ENCODE results near the gene POR.
"Not testable (repeated sequence)": the region's sequence is repeated elsewhere in the genome, so short reads cannot be mapped to it uniquely, and the experiment has no call there.

The POR gene

GRCh38 chr7:75993689-75994387 is 78.9 kb downstream of the POR start:
- DNase-seq: no peak

DNA sequence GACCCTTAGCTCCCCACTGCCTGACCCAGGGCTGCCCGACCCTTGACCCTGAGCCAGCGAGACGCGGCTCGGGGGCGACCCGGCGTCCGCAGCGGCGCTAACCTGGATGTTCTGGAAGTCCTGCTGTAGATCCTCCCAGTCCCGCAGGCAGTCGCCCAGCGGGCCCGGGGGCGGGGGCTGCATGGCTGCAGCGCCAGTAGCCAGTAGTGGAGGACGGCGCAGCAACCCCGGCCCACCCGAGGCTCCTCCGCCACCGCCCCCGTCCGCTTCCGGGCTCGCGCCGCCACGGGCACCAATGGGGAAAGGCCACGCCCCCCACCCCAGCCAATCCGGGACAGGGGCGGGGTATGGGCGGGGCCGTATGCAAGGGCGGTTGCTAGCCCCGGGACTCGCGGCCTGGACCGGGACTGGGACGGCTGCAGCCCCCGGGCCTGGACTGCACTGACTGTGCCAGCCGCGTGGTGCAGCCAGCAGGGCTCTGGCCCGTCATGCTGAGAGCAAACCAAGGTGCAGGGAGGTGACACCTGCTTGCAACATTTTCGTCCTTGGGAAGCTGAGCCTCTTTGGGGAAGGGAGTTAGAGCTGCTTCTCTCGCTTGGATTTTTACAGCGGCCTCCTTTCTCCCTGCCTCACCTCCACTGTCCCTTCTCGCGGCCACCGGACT is 79.6 kb downstream of the POR start, which contains the start of gene TMEM120A:
TMEM120A (minus strand) TSS at position 208 of the 664 bp plus-strand sequence; CDS start at position 183, 25 bp downstream.
- peak; percentile 19 to 76 for DNase-seq

GRCh38 chr7:75995052-75995471 is 80.1 kb downstream of the POR start:
- DNase-seq: no peak

GRCh38 chr7:75995996-75996395 is 81.0 kb downstream of the POR start:
- DNase-seq: no peak

- no peak for DNase-seq
Measured at GRCh38 chr7:75996476-75996875, 81.5 kb downstream of the POR start.

- DNase-seq: no peak
Measured at GRCh38 chr7:75998038-75998437, 83.1 kb downstream of the POR start.

DNA sequence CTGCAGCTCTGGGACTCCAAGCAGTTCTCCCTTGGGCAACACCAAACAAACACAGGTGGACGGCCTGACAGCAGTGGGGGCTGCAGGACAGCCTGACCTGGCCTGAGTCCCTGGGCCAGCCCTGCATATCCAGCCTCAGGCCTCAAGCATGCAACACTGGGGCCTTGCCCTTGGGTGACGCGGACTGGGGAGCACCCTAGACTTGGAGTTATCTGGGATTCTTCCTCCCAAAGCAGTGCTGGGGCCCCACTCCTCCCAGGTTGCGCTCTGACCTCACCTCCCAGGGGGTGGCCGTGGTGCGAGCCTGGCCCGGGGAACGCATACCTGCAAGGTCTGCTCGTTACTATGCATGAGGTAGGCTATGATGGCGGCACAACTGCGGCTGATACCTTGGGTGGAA is 85.6 kb downstream of the POR start:
- DNase-seq: no peak

DNA sequence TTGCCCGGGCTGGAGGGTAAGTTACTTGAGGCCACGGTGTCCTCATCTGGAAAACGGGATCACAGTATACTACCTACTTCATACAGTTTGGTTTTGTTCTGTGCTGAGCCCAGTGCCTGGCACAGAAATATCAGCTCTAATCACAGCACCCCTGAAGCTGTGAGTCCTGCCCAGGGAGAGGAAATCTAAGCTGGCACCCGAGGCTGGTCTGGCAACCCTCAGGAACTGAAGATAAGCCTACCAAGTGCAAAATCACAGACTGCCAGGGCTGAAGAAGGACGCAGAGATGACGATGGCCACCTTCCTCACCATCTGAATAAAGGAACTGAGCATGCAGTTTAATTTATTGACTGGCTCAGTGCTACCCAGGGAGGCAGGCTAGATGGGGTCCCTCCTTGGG is 87.2 kb downstream of the POR start:
- no peak for DNase-seq

DNA sequence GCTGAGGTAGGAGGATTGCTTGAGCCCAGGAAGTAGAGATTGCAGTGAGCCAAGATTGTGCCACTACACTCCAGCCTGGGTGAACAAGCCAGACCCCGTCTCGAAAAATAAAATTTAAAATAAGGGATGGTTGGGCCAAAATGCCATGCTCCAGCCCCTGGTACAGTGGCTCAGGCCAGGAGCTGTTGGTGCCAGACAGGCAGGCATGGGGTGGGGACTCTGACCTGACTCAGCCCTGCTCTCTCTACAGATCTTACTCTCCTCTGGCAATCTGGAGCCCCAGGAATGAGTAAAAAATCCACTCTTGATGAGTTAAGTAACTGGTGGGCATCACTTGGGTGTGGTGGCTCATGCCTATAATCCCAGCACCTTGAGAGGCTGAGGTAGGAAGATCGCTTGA is 87.9 kb downstream of the POR start:
- DNase-seq: no peak

- no peak for DNase-seq
Measured at GRCh38 chr7:76003351-76003750, 88.4 kb downstream of the POR start.

- not testable (repeated sequence) for DNase-seq
Measured at GRCh38 chr7:76005004-76005403, 90.0 kb downstream of the POR start.

DNA sequence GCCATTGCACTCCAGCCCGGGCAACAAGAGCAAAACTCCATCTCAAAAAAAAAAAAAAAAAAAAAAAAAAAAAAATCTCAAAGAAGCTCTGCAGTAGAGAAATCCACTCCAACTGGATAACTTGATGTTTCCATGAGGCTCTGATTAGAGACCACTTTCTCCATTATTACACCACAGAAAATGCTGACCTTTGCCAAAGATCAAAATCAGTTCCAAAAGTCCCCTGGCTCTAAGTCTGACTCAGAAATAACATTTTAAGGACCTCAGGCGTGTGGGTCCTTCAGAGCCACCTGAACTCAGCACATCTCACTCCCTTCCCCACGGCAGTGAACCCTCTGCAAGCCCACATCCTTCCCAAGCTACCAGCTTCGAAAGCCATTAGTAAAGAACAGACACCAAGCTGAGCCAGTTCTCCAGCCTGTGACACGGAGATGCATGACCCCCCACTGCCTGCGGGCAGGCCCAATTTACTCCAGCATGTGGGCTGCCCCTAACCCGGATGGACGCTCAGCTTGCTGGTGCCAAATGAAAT is 93.3 kb downstream of the POR start:
- DNase-seq: no peak

GRCh38 chr7:76009672-76010600 is 95.0 kb downstream of the POR start:
- no peak for DNase-seq

- DNase-seq: no peak
Measured at GRCh38 chr7:76011442-76011861, 96.5 kb downstream of the POR start.

DNA sequence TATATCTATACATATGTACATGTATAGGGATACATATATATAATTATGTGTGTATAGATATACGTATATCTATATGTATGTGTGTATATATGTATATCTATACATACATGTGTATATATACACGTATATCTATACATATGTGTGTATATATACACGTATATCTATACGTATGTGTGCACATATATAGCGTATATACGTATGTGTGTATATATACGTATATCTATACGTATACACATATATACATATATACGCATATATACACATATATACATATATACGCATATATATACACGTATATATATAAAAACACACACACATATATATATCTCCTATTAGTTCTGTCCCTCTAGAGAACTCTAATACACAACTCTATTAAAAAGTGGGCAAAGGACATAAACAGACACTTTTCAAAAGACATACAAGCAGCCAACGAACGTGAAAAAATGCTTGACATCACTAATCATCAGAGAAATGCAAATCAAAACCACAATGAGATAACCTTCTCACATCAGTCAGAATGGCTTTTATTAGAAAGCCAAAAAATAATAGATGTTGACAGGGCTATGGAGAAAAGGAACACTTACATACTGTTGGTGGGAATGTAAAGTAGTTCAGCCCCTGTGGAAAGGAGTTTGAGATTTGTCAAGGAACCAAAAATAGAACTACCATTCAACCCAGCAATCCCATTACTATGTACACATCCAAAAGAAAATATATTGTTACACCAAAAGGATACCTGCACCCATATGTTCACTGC is 101.4 kb downstream of the POR start:
- no peak for DNase-seq

GRCh38 chr7:76018520-76018919 is 103.6 kb downstream of the POR start:
- DNase-seq: not testable (repeated sequence)

DNA sequence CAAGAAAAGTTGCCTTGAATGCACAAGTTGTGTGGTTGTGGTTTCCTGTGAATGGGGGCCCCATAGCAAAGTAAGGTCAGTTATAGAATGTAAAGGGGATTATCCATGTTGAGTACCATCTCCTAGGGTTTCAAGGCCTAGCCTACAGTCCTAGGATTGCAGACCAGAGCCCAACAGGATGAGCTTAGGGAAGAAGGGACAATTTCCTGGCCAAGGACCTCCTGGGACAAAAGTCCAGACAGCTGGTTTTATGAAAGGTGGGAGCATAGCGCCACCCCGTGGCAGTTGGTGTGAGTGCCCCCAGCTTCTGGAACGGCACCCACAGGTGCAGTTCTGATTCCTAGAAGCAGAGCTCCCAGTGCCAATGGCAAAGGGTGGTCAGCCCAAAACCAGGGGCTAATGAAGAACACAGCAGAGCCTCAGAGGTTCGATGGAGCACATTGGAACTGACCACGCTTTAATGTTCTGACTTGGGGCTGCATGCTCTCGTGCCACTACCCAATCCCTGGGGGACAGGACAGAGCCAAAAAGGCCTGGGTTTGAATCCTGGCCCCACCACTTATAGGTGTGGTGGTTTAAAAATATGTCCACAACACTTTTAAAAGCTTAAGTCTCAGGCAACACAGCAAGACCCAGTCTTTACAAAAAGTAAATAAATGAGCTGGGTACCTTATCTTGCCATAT is 105.2 kb downstream of the POR start:
- peak; percentile 2 to 23 for DNase-seq

- DNase-seq: no peak
Measured at GRCh38 chr7:76022026-76022780, 107.2 kb downstream of the POR start.

- DNase-seq: no peak
Measured at GRCh38 chr7:76023002-76023401, 108.0 kb downstream of the POR start.

- DNase-seq: not testable (repeated sequence)
Measured at GRCh38 chr7:76029682-76030081, 114.7 kb downstream of the POR start.

DNA sequence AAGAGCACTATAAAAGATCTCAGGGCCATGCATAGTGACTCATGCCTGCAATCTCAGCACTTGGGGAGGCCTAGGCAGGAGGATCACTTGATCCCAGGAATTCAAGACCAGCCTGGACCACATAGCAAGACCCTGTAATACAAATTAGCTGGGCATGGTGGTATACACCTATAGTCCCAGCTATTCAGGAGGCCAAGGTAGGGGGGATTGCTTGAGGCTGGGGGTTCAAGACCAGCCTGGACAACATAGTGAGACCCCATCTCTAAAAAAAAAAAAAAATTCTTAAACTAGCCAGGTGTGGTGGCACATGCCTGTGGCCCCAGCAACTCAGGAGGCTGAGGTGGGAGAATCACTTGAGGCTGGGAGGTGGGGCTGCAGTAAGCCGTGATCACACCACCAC is 117.0 kb downstream of the POR start:
- DNase-seq: no peak
